Stomach (tissue), 4 donors: ENCODE measurements around the gene ARHGEF37.

Experiments
- EP300 ChIP-seq: sonication (generic); formaldehyde crosslinking; IDR thresholded peaks from one replicate; pipeline ENCODE4 v1.6.1; 2017; ENCODE audit warnings: antibody characterized with exemption
- POLR2A ChIP-seq, 4 donors: fragments of 450-650 bp; IDR thresholded peaks; one replicate each; pipeline ENCODE4 v1.6.1; 2016; ENCODE audit warnings: antibody characterized with exemption in 4 of 4, control low read depth in 2 of 4, mild to moderate bottlenecking in 1 of 4, moderate library complexity in 1 of 4
- POLR2AphosphoS5 ChIP-seq, 3 donors: sonication (generic); formaldehyde crosslinking; IDR thresholded peaks; one replicate each; pipeline ENCODE4 v1.6.1; 2016; ENCODE audit warnings: antibody characterized with exemption in 3 of 3
- TF ChIP-seq, protein P1 (sequence below), 7 experiments: fragments of 450-650 bp in 4 of 7; fragments of 200-600 bp in 3 of 7; sonication (generic) in 3 of 7; IDR thresholded peaks; one replicate each; pipeline ENCODE4 v1.5.1; 2016 to 2019; ENCODE audit warnings: antibody characterized with exemption in 7 of 7, control low read depth in 2 of 7, mild to moderate bottlenecking in 1 of 7

DNA sequence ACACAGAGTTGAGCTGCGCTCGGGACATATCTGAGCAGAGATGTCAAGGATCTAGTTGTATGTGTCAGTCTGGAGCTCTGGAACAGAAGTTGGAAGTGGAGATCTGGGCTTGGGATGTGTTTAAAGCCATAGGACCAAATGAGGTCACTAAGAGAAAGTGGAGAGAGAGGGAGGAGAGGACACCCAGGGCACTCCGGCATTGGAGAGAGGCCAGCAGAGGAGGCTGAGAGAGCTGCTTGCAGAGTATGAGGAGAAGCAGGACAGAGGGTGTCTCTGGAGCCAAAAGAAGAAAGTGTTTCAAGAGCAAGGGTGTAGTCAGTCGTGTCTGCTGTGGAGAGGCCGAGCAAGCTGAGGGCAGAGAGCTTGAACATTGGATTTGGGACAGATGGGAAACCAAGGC lies 34.7 kb downstream of the ARHGEF37 start:
- TF ChIP-seq POLR2A (IDR thresholded peaks at IDR 0.05) (no peak), EP300 (no peak), POLR2AphosphoS5 (IDR thresholded peaks at IDR 0.05) (no peak)
- TF ChIP-seq, protein P1, sequence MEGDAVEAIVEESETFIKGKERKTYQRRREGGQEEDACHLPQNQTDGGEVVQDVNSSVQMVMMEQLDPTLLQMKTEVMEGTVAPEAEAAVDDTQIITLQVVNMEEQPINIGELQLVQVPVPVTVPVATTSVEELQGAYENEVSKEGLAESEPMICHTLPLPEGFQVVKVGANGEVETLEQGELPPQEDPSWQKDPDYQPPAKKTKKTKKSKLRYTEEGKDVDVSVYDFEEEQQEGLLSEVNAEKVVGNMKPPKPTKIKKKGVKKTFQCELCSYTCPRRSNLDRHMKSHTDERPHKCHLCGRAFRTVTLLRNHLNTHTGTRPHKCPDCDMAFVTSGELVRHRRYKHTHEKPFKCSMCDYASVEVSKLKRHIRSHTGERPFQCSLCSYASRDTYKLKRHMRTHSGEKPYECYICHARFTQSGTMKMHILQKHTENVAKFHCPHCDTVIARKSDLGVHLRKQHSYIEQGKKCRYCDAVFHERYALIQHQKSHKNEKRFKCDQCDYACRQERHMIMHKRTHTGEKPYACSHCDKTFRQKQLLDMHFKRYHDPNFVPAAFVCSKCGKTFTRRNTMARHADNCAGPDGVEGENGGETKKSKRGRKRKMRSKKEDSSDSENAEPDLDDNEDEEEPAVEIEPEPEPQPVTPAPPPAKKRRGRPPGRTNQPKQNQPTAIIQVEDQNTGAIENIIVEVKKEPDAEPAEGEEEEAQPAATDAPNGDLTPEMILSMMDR (IDR thresholded peaks at IDR 0.05) = no peak
